ENCODE results near the gene ECSIT. TPM values are rescaled to one million over a fixed set of nuclear protein-coding genes. Genes with fewer than 3 reads are reported as not detected.
"Not testable (repeated sequence)": the region's sequence is repeated elsewhere in the genome, so short reads cannot be mapped to it uniquely, and the experiment has no call there.

Gene ECSIT
- total RNA-seq, 3 donors from 2014 or later = 57.9 to 69.6 (median 59.1) TPM

GRCh38 chr19:11570039-11570462 is 41.1 kb upstream of the ECSIT start:
- Histone ChIP-seq H3K4me3 (no peak overlapping the region), H3K4me1 (ENCODE audit: low read depth) (no peaks in the 10 kb centered on the region), H3K36me3 (ENCODE audit: low read depth) (no peaks in the 10 kb centered on the region), H3K9me3 (no peaks in the 10 kb centered on the region)
- ATAC-seq (no peak), DNase-seq (no peak)
- no peak for TF ChIP-seq CTCF (IDR thresholded peaks at IDR 0.05)
- intact Hi-C loops (cut with DNase I, micrococcal nuclease) = loop anchor here in 1 of 2 donors (10.0 kb wide), 1 partner anchor 75 kb away; no protein-coding TSS in a partner anchor

DNA sequence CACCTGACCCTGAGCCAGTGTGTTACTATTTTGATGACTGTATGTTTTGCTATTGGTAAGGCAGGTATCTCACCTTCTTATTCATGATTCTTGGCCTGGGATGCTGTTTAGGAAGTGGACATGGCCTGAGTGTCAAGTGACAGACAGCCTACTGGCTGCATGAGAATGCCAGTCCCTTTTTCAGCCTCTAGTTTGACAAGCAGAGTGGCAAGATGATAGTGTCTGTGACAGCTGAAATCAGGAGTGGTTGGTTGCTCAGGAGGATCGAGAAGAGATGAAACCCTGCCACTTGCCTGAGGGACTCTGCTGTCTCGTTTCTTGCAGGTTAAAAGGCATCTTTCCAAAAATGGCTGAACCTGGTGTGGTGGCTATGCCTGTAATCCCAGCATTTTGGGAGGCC is 37.2 kb upstream of the ECSIT start:
- TF ChIP-seq CTCF (IDR thresholded peaks at IDR 0.05) = no peak
- H3K4me1 ChIP-seq (ENCODE audit: low read depth) = no peaks in the 10 kb centered on the region
- H3K36me3 ChIP-seq (ENCODE audit: low read depth) = no peaks in the 10 kb centered on the region
- intact Hi-C loops (cut with DNase I, micrococcal nuclease) = no loop called here
- DNase-seq (no peak), ATAC-seq (no peak)
- no peak overlapping the region for H3K4me3 ChIP-seq
- no peaks in the 10 kb centered on the region for H3K9me3 ChIP-seq

- H3K4me3 ChIP-seq, ATAC-seq: not testable (repeated sequence)
Measured at GRCh38 chr19:11565649-11565980, 36.7 kb upstream of the ECSIT start.

DNA sequence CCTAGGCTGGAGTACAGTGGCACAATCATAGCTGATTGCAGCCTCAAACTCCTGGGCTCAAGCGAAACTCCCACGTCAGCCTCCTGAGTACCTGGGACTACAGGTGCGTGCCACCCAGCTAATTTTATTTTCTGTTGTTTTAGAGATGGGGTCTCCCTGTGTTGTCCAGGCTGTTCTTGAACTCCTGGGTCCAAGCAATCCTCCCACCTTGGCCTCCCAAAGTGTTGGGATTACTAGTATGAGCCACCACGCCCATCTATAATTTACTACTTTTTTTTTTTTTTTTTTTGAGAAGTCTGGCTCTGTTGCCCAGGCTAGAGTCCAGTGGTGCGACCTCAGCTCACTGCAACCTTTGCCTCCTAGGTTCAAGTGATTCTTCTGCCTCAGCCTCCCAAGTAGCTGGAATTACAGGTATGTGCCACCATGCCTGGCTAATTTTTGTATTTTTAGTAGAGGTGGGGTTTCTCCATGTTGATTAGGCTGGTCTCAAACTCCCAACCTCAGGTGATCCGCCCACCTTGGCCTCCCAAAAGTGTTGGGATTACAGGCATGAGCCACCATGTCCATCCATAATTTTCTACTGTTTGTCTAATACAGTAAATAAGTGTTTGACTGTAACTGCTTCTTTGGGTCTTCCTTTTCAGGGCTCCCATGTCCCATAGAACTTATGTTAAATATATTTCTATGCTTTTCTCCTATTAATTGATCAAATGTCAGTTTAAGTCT is 35.3 kb upstream of the ECSIT start:
- DNase-seq; ATAC-seq; intact Hi-C loops (cut with DNase I, micrococcal nuclease); H3K4me3 ChIP-seq; H3K4me1 ChIP-seq (ENCODE audit: low read depth); H3K36me3 ChIP-seq (ENCODE audit: low read depth); H3K9me3 ChIP-seq: not testable (repeated sequence)

More at GRCh38 chr19:11565649-11565980, 36.7 kb upstream of the ECSIT start:
- H3K36me3 ChIP-seq (ENCODE audit: low read depth); H3K9me3 ChIP-seq; DNase-seq; intact Hi-C loops (cut with DNase I, micrococcal nuclease); H3K4me1 ChIP-seq (ENCODE audit: low read depth): not testable (repeated sequence)

DNA sequence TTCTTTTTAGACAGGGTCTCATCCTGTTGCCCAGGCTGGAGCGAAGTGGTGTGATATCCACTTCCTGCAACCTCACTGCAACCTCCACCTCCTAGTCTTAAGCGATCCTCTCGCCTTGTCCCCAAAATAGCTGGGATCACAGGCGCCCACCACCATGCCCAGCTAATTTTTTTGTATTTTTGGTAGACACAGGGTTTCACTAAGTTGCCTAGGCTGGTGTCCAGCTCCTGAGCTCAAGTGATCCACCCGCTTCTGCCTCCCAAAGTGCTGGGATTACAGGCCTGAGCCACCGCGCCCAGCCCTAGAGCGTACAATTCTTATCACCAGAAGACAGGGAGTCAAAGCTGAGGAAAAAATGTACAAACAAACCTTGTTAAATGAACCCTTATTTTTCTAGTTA is 34.6 kb upstream of the ECSIT start:
- ATAC-seq (no peak), DNase-seq (no peak)
- Histone ChIP-seq H3K4me3 (no peak overlapping the region), H3K9me3 (no peaks in the 10 kb centered on the region), H3K36me3 (ENCODE audit: low read depth) (no peaks in the 10 kb centered on the region), H3K4me1 (ENCODE audit: low read depth) (peaks cover 3% of the 10 kb centered on the region)
- no peak for TF ChIP-seq CTCF (IDR thresholded peaks at IDR 0.05)
- intact Hi-C loops (cut with DNase I, micrococcal nuclease) = no loop called here

- intact Hi-C loops (cut with DNase I, micrococcal nuclease) = no loop called here
- ATAC-seq (peak; percentile 50), DNase-seq (peak in 1 of 3 donors; percentile 67)
- peak; percentile 18 for TF ChIP-seq CTCF (IDR thresholded peaks at IDR 0.05)
- Histone ChIP-seq H3K9me3 (no peaks in the 10 kb centered on the region), H3K4me1 (ENCODE audit: low read depth) (peaks cover 11% of the 10 kb centered on the region), H3K36me3 (ENCODE audit: low read depth) (no peaks in the 10 kb centered on the region), H3K4me3 (no peak overlapping the region)
Measured at GRCh38 chr19:11560404-11561051, 31.6 kb upstream of the ECSIT start.
